Activated CD4-positive, alpha-beta T cell treated with anti-CD3 and anti-CD28 coated beads for 36 hours (primary cell): ENCODE measurements around the gene METTL23. TPM values are rescaled to one million over a fixed set of nuclear protein-coding genes. Genes with fewer than 3 reads are reported as not detected.
A peak's percentile ranks its signal among the peaks of the same experiment; 100 is the strongest.
"Not testable (repeated sequence)": the region's sequence is repeated elsewhere in the genome, so short reads cannot be mapped to it uniquely, and the experiment has no call there.

ENCODE experiments used
- ATAC-seq: fragments of 200-7000 bp; cut with Tn5 transposase; one replicate; pipeline ENCODE4 v1.10.0; 2021; ENCODE audit warnings: mild to moderate bottlenecking, moderate library complexity
- CTCF ChIA-PET: fragments of 350-600 bp; sonication (Branson Sonifier 250); formaldehyde crosslinking; loops from one replicate; lab custom pipeline; 2021; ENCODE audit warnings: antibody characterized with exemption; lab: Charles Lee
- POLR2A ChIA-PET: fragments of 350-600 bp; sonication (Branson Sonifier 250); formaldehyde crosslinking; loops from one replicate; lab custom pipeline; 2021; ENCODE audit warnings: antibody characterized with exemption, inconsistent platforms; lab: Charles Lee
- DNase-seq: peaks from one replicate; pipeline ENCODE4 v3.0.0-alpha.2; 2020
- H3K27ac Mint-ChIP-seq: one replicate; pipeline ENCODE4 v1.8.0; 2021; ENCODE audit warnings: mixed read lengths
- H3K27me3 Mint-ChIP-seq: one replicate; pipeline ENCODE4 v1.8.0; 2021; ENCODE audit warnings: mixed read lengths
- H3K36me3 Mint-ChIP-seq: one replicate; pipeline ENCODE4 v1.8.0; 2021; ENCODE audit warnings: low read depth, mixed read lengths
- H3K4me1 Mint-ChIP-seq: one replicate; pipeline ENCODE4 v1.8.0; 2021; ENCODE audit warnings: mixed read lengths
- H3K4me3 Mint-ChIP-seq: one replicate; pipeline ENCODE4 v1.8.0; 2021; ENCODE audit warnings: mild to moderate bottlenecking, moderate library complexity, mixed read lengths
- H3K9me3 Mint-ChIP-seq: one replicate; pipeline ENCODE4 v1.8.0; 2021; ENCODE audit warnings: low read depth, mixed read lengths
- intact Hi-C, 2 experiments: fragments of 100-400 bp; cut with DNase I in 1 of 2; cut with micrococcal nuclease in 1 of 2; formaldehyde crosslinking; loops; one replicate each; pipeline versions ENCODE4 v1.14.2 to v1.15.1; 2022 to 2024; cut with DNase I, micrococcal nuclease
- total RNA-seq, 2 experiments: library from RNA; stranded (reverse); gene quantifications; one replicate each; pipeline ENCODE4 v1.2.3, GENCODE V29; 2021

METTL23 gene
- total RNA-seq, 2 experiments from 2014 or later: 18.9 to 25.3 TPM

GRCh38 chr17:76707985-76708807 is 18.4 kb upstream of the METTL23 start:
- Mint-ChIP-seq H3K27me3 (no peaks in the 10 kb centered on the region), H3K27ac (no peak overlapping the region), H3K9me3 (no peaks in the 10 kb centered on the region), H3K4me1 (peaks cover 13% of the 10 kb centered on the region), H3K36me3 (no peaks in the 10 kb centered on the region), H3K4me3 (no peak overlapping the region)
- ATAC-seq (no peak), DNase-seq (no peak)
- CTCF ChIA-PET: interaction anchor here (0.6 to 1.4 kb wide), 4 partner anchors 11 to 745 kb away, joined by 3 to 5 read pairs (median 4); no protein-coding TSS in a partner anchor
- intact Hi-C loops: no loop called here
- POLR2A ChIA-PET: interaction anchor here (0.5 to 0.6 kb wide), 2 partner anchors 336 to 724 kb away, joined by 3 to 4 read pairs; no protein-coding TSS in a partner anchor

- no peak for DNase-seq
- no peaks in the 10 kb centered on the region for H3K9me3 Mint-ChIP-seq
- H3K36me3 Mint-ChIP-seq: peaks cover 8% of the 10 kb centered on the region
- peaks cover 24% of the 10 kb centered on the region for H3K4me1 Mint-ChIP-seq
- H3K27ac Mint-ChIP-seq: no peak overlapping the region
- ATAC-seq: no peak
- CTCF ChIA-PET: interaction anchor here (0.8 to 1.4 kb wide), 3 partner anchors 8 to 165 kb away, joined by 3 to 4 read pairs (median 4); no protein-coding TSS in a partner anchor
- H3K27me3 Mint-ChIP-seq: no peaks in the 10 kb centered on the region
- peak overlapping the region; percentile 66 for H3K4me3 Mint-ChIP-seq
- intact Hi-C loops: no loop called here
- POLR2A ChIA-PET: interaction anchor here (0.6 kb wide), 1 partner anchor 723 kb away, joined by 4 read pairs; no protein-coding TSS in a partner anchor
These were observed 17.3 kb upstream of the METTL23 start for GRCh38 chr17:76709077-76709950.

- ATAC-seq: peak; percentile 24
- Mint-ChIP-seq H3K4me3 (peak overlapping the region; percentile 66), H3K36me3 (peaks cover 11% of the 10 kb centered on the region), H3K4me1 (peaks cover 29% of the 10 kb centered on the region)
- H3K27me3 Mint-ChIP-seq, DNase-seq, H3K9me3 Mint-ChIP-seq, H3K27ac Mint-ChIP-seq: not testable (repeated sequence)
- intact Hi-C loops: loop anchor here (2.0 to 10.0 kb wide), 4 partner anchors 39 to 328 kb away; partner anchors contain the start of gene SPHK1 (in 1 of the 2)
- ChIA-PET CTCF (interaction anchor here (0.9 to 1.2 kb wide), 2 partner anchors 7 to 154 kb away, joined by 3 to 4 read pairs; no protein-coding TSS in a partner anchor), POLR2A (interaction anchor here (0.6 kb wide), 1 partner anchor 9 kb away, joined by 3 read pairs; no protein-coding TSS in a partner anchor)
These were observed 16.4 kb upstream of the METTL23 start for GRCh38 chr17:76709951-76710862.

GRCh38 chr17:76710863-76711611 is 15.6 kb upstream of the METTL23 start, which contains the start of gene MXRA7:
MXRA7 (minus strand) TSS chr17:76710965; CDS start chr17:76710946, 19 bp downstream.
- ChIA-PET POLR2A (interaction anchor here (0.6 kb wide), 1 partner anchor 8 kb away, joined by 3 read pairs; no protein-coding TSS in a partner anchor), CTCF (interaction anchor here (0.7 to 4.8 kb wide), 6 partner anchors 14 to 155 kb away, joined by 3 to 22 read pairs (median 4); partner anchors contain the start of genes JMJD6 and METTL23)
- Mint-ChIP-seq H3K36me3 (peaks cover 15% of the 10 kb centered on the region), H3K27me3 (no peaks in the 10 kb centered on the region), H3K9me3 (no peaks in the 10 kb centered on the region), H3K4me3 (peak within 1 kb of the TSS; percentile 67), H3K27ac (no peak within 1 kb of the TSS), H3K4me1 (peaks cover 38% of the 10 kb centered on the region)
- ATAC-seq (peak; percentile 74), DNase-seq (peak; percentile 81)
- intact Hi-C loops: loop anchor here (1.0 to 10.0 kb wide), 5 partner anchors 15 to 329 kb away; partner anchors contain the start of genes JMJD6 (in 1 of the 2), METTL23 (in 1 of the 2) and SPHK1 (in 1 of the 2)

GRCh38 chr17:76712321-76712720 is 14.3 kb upstream of the METTL23 start:
- intact Hi-C loops: loop anchor here (5.0 to 10.0 kb wide), 3 partner anchors 155 to 330 kb away; partner anchors contain the start of gene SPHK1 (in 1 of the 2)
- not testable (repeated sequence) for H3K9me3 Mint-ChIP-seq, H3K27me3 Mint-ChIP-seq, H3K4me3 Mint-ChIP-seq, DNase-seq, H3K27ac Mint-ChIP-seq, ATAC-seq
- peaks cover 44% of the 10 kb centered on the region for H3K4me1 Mint-ChIP-seq
- CTCF ChIA-PET: interaction anchor here (0.6 to 4.8 kb wide), 10 partner anchors 12 to 679 kb away, joined by 3 to 22 read pairs (median 6); partner anchors contain the start of genes JMJD6 and METTL23
- POLR2A ChIA-PET: interaction anchor here (0.7 to 1.8 kb wide), 3 partner anchors 12 to 24 kb away, joined by 3 to 8 read pairs (median 3); partner anchors contain the start of genes JMJD6 and METTL23
- H3K36me3 Mint-ChIP-seq: peaks cover 25% of the 10 kb centered on the region

- H3K4me3 Mint-ChIP-seq: no peak overlapping the region
- ATAC-seq: no peak
These were observed 12.9 kb upstream of the METTL23 start for GRCh38 chr17:76713765-76714164.

GRCh38 chr17:76714336-76714735 is 12.3 kb upstream of the METTL23 start:
- POLR2A ChIA-PET: interaction anchor here (1.7 to 1.8 kb wide), 2 partner anchors 12 to 18 kb away, joined by 3 to 5 read pairs; partner anchors contain the start of genes JMJD6 and METTL23
- Mint-ChIP-seq H3K36me3 (peaks cover 40% of the 10 kb centered on the region), H3K27me3 (no peaks in the 10 kb centered on the region), H3K4me1 (peaks cover 43% of the 10 kb centered on the region), H3K27ac (no peak overlapping the region), H3K9me3 (no peaks in the 10 kb centered on the region), H3K4me3 (no peak overlapping the region)
- ATAC-seq: no peak
- CTCF ChIA-PET: interaction anchor here (0.6 to 4.8 kb wide), 20 partner anchors 9 to 1382 kb away, joined by 3 to 22 read pairs (median 4); partner anchors contain the start of genes JMJD6, METTL23 and MFSD11
- intact Hi-C loops: loop anchor here (2.0 to 10.0 kb wide), 4 partner anchors 157 to 332 kb away; partner anchors contain the start of gene SPHK1 (in 1 of the 2)
- no peak for DNase-seq

More at GRCh38 chr17:76713765-76714164, 12.9 kb upstream of the METTL23 start:
- H3K4me1 Mint-ChIP-seq: peaks cover 44% of the 10 kb centered on the region
- intact Hi-C loops: loop anchor here (2.0 to 10.0 kb wide), 4 partner anchors 156 to 331 kb away; partner anchors contain the start of gene SPHK1 (in 1 of the 2)
- POLR2A ChIA-PET: interaction anchor here (1.3 to 1.8 kb wide), 3 partner anchors 11 to 19 kb away, joined by 3 to 8 read pairs (median 5); partner anchors contain the start of genes JMJD6 and METTL23
- no peak for DNase-seq
- no peaks in the 10 kb centered on the region for H3K27me3 Mint-ChIP-seq
- CTCF ChIA-PET: interaction anchor here (0.6 to 4.8 kb wide), 25 partner anchors 8 to 374 kb away, joined by 3 to 22 read pairs (median 4); partner anchors contain the start of genes JMJD6, METTL23 and MFSD11
- H3K27ac Mint-ChIP-seq: no peak overlapping the region
- no peaks in the 10 kb centered on the region for H3K9me3 Mint-ChIP-seq
- peaks cover 35% of the 10 kb centered on the region for H3K36me3 Mint-ChIP-seq

- no peak for ATAC-seq
- POLR2A ChIA-PET: no interaction called here
- peak overlapping the region; percentile 68 for H3K27ac Mint-ChIP-seq
- DNase-seq: peak; percentile 87
- CTCF ChIA-PET: interaction anchor here (0.6 to 4.8 kb wide), 10 partner anchors 9 to 1383 kb away, joined by 3 to 22 read pairs (median 4); partner anchors contain the start of genes JMJD6 and METTL23
- H3K36me3 Mint-ChIP-seq: peaks cover 46% of the 10 kb centered on the region
- H3K27me3 Mint-ChIP-seq: no peaks in the 10 kb centered on the region
- no peaks in the 10 kb centered on the region for H3K9me3 Mint-ChIP-seq
- intact Hi-C loops: loop anchor here (2.0 to 10.0 kb wide), 4 partner anchors 158 to 333 kb away; partner anchors contain the start of gene SPHK1 (in 1 of the 2)
- H3K4me3 Mint-ChIP-seq: no peak overlapping the region
- peaks cover 38% of the 10 kb centered on the region for H3K4me1 Mint-ChIP-seq
These were observed 11.7 kb upstream of the METTL23 start for GRCh38 chr17:76714822-76715495.
